HG02678 (cell line): ENCODE results near the gene HSD11B2.

ENCODE experiments used
- ATAC-seq: cut with Tn5 transposase; IDR thresholded peaks from one replicate; pipeline ENCODE4 v1.9.1; 2021; ENCODE audit warnings: mild to moderate bottlenecking, moderate library complexity; ENCODE audit not compliant: unreplicated experiment

The HSD11B2 gene

GRCh38 chr16:67396159-67397035 lies 34.5 kb upstream of the HSD11B2 start:
- no peak for ATAC-seq

- no peak for ATAC-seq
Measured at GRCh38 chr16:67397036-67397801, 33.7 kb upstream of the HSD11B2 start.

GRCh38 chr16:67397812-67398545 lies 32.9 kb upstream of the HSD11B2 start:
- ATAC-seq, result no peak

- ATAC-seq, result no peak
Measured at GRCh38 chr16:67398546-67399217, 32.2 kb upstream of the HSD11B2 start.

DNA sequence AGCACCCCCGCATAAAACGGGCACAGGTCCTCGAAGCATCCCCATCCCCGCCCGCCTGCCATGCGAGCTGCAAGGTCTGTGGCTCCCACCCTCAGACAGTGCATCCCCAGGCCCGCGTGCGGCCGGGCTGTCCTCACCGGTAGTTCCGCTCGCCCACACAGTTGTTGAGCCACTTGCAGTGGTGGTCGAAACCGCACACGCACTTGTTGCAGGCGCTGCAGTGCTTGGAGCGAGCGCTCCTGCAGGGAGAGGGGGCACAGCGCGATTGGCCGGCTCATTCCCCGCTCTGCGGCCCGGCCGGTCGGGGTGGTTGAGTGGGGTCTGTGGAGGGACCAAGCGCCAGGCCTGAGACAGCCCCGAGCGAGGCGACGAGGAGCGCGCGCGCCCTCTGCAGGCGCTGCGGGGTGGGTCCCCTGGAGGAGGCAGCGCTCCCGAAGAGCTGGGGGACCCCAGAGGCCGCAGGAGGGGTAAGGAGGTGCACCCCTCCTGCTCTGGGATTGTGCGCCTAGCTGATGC lies 31.6 kb upstream of the HSD11B2 start:
- no peak for ATAC-seq

- ATAC-seq, result no peak
Measured at GRCh38 chr16:67399749-67400704, 30.9 kb upstream of the HSD11B2 start.

GRCh38 chr16:67400901-67401300 lies 30.0 kb upstream of the HSD11B2 start:
- no peak for ATAC-seq

DNA sequence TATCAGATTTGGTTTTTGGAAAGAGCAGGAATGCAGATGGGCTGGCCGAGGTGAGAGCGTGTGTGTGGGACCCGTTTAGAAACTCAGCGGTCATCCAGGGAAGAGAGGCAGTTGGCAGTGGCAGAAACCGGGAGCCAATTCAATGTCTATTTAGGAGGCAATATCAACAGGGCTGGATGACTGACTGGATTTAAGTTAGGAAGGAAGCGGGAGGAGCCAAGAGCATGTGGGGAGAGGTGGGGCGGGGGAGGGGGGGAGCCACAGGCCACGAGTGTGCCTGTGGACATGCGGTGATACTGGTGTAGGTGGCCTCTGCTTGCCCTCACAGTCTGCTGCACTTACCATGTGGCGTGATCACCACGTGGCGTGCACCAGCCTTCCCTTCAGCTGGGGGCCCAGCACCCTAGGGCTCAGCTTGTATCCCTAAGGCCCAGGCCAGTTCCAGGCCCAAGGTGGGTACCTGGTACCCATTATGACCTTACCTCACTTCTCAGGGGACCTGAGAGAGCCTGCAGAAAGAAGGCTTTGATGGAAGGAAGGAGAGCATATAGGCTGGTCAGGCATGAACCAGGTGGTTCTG lies 26.9 kb upstream of the HSD11B2 start:
- no peak for ATAC-seq

DNA sequence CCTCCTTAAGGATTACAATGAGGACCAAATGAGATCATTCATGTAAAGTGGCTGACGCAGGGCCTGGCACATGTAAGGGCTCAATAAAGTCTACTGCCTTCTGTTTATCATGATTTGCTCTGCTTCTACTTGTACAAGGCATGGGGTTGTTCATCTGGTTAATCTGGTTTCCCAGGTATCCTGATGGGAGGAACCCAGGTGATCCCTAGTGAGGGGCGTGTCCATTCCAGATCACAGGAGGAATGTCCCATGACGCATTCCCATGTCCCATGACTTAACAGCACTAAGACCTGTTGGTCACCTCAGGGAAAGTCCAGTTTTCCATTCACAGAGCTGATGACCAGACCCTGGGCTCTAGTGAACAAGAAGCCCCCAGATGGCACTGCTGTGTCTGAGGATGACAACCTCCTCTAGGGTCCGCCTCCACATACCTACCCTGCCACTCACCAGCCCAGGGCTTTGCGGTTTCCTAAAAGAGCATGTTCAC lies 26.1 kb upstream of the HSD11B2 start:
- ATAC-seq, result no peak

- no peak for ATAC-seq
Measured at GRCh38 chr16:67405336-67405735, 25.6 kb upstream of the HSD11B2 start.

GRCh38 chr16:67406111-67406971 lies 24.6 kb upstream of the HSD11B2 start:
- no peak for ATAC-seq

GRCh38 chr16:67407176-67407787 lies 23.6 kb upstream of the HSD11B2 start:
- no peak for ATAC-seq

DNA sequence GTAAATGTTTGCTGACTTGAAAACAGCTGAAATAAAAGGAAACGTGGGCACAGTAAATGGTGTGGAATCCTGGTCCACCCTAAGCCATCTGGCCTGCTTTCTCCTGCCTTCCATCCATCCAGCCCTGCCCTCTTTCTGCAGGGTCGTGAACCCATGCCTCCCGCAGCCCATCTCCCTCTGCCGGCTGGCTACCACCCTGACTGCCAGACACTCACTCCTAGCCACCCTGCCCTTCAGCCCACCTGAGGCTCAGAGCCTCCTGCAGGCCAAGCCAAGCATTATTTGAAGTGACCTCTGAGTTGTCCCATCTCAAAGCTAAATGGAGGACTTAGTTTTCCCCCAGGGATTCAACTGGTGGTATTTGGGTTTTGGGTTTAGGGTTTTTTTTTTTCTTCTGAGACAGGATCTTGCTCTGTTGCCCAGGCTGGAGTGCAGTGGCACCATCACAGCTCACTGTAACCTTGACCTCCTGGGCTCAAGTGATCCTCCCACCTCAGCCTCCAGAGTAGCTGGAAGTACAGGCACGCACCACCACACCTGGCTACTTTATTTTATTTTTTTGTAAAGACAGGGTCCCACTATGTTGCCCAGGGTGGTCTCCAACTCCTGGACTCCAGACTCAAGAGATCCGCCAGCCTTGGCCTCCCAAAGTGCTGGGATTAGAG lies 23.0 kb upstream of the HSD11B2 start:
- ATAC-seq, result no peak

DNA sequence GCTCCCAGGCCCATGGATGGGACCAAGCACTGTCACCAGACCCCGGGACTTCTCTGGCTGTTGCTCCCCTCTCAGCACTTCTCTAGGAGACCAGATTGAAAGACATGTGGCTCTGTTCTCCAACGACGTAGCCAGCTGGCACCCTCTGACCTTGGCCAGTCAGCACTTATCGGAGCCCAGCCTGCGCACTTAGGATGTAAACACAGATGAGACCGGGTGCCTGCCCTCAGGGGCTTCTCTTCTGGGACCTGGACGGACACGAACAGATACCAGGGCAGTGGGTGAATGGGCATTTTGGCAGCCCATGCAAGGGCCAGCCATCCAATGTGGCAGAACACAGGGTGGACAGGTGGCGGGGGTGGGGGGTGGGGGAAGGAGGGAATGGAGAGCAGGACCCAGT lies 21.3 kb upstream of the HSD11B2 start:
- ATAC-seq, result no peak

DNA sequence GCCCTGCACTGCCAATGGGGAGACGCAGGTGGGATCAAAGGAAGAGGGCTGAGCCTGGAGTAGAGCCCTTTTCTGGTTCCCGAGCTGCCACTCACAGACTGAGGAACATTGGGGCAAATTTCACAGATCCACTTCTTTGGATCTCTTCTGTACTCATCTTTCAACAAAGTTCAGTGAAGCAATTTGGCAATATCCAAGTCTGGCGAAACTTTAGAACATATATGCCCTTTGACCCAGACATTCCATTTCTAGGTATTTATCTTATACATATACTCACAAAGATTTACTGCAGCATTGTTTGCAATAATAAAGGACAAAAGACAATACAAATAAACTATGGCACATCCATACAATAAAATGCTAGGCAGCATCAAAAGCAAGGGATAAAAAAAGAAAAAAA lies 19.6 kb upstream of the HSD11B2 start:
- no peak for ATAC-seq

- no peak for ATAC-seq
Measured at GRCh38 chr16:67412294-67412693, 18.6 kb upstream of the HSD11B2 start.
